Endothelial cell of umbilical vein (primary cell): ENCODE results near the gene PPP4R3B.

ENCODE experiments used
- CTCF ChIP-seq, 2 donors: IDR thresholded peaks; 1 replicate in 1 of 2; 2 replicates in 1 of 2; pipeline ENCODE4 v1.5.1; 2011; ENCODE audit warnings: low read length in 2 of 2, mild to moderate bottlenecking in 2 of 2, moderate library complexity in 2 of 2, control low read depth in 1 of 2, inconsistent platforms in 1 of 2, low read depth in 1 of 2; ENCODE audit not compliant: insufficient read depth in 1 of 2; ENCODE audit errors: extremely low read depth in 1 of 2
- EZH2 ChIP-seq: IDR thresholded peaks from 2 replicates; pipeline ENCODE4 v1.6.1; 2012; ENCODE audit warnings: borderline replicate concordance, low read depth, mild to moderate bottlenecking, moderate library complexity, low read length, inconsistent platforms; ENCODE audit not compliant: severe bottlenecking
- FOS ChIP-seq: IDR thresholded peaks from 2 replicates; pipeline ENCODE4 v1.6.1; 2011; ENCODE audit warnings: mild to moderate bottlenecking, low read length, moderate library complexity, borderline replicate concordance; ENCODE audit not compliant: insufficient read depth
- GATA2 ChIP-seq: IDR thresholded peaks from 2 replicates; pipeline ENCODE4 v1.7.0; 2011; ENCODE audit warnings: low read depth, mild to moderate bottlenecking, moderate library complexity, mixed read lengths, low read length; ENCODE audit not compliant: insufficient read length, insufficient read depth
- MYC ChIP-seq: IDR thresholded peaks from one replicate; pipeline ENCODE4 v1.6.1; 2011; ENCODE audit warnings: mild to moderate bottlenecking, low read depth, low read length
- POLR2A ChIP-seq: IDR thresholded peaks from 2 replicates; pipeline ENCODE4 v1.6.1; 2012; ENCODE audit warnings: low read depth, mild to moderate bottlenecking, control low read depth, low read length
- POLR2AphosphoS5 ChIP-seq: IDR thresholded peaks from 2 replicates; pipeline ENCODE4 v1.6.1; 2012; ENCODE audit warnings: low read depth, mild to moderate bottlenecking, control low read depth, low read length, moderate library complexity; ENCODE audit not compliant: insufficient read depth

GRCh38 chr2:55585451-55586080 lies 31.9 kb downstream of the PPP4R3B start:
- TF ChIP-seq POLR2A (no peak), EZH2 (no peak), CTCF (IDR thresholded peaks at IDR 0.05; ENCODE audit: extremely low read depth in 1 of 2, insufficient read depth in 1 of 2, low read depth in 1 of 2, low read length in 2 of 2) (no peak), POLR2AphosphoS5 (no peak), GATA2 (no peak), MYC (no peak), FOS (peak; percentile 63)
